Prostate gland (tissue), 2 donors: ENCODE data around the gene BECN2.

ENCODE experiments used
- CTCF ChIP-seq, 4 experiments: fragments of 200-600 bp in 2 of 4; fragments of 450-650 bp in 2 of 4; sonication (generic) in 2 of 4; IDR thresholded peaks; 1 replicate in 3 of 4; 2 replicates in 1 of 4; pipeline ENCODE4 v1.5.1; 2016 to 2019; ENCODE audit warnings: antibody characterized with exemption in 4 of 4, mild to moderate bottlenecking in 2 of 4, moderate library complexity in 2 of 4
- POLR2A ChIP-seq: fragments of 450-650 bp; IDR thresholded peaks from one replicate; pipeline ENCODE4 v1.6.1; 2016; ENCODE audit warnings: antibody characterized with exemption, mild to moderate bottlenecking
- POLR2AphosphoS5 ChIP-seq: sonication (generic); formaldehyde crosslinking; IDR thresholded peaks from one replicate; pipeline ENCODE4 v1.6.1; 2017; ENCODE audit warnings: antibody characterized with exemption

- TF ChIP-seq CTCF (IDR thresholded peaks at IDR 0.05) (no peak), POLR2A (no peak), POLR2AphosphoS5 (no peak)
These were observed 7.1 kb downstream of the BECN2 start for GRCh38 chr1:241964550-241965282.
